HG03521 (cell line): ENCODE results near the gene ATP5MC2.
A peak's percentile ranks its signal among the peaks of the same experiment; 100 is the strongest.
"Not testable (repeated sequence)": the region's sequence is repeated elsewhere in the genome, so short reads cannot be mapped to it uniquely, and the experiment has no call there.

ENCODE experiments used
- ATAC-seq: cut with Tn5 transposase; IDR thresholded peaks from one replicate; pipeline ENCODE4 v1.9.1; 2021; ENCODE audit warnings: mild to moderate bottlenecking, moderate library complexity; ENCODE audit not compliant: unreplicated experiment

The ATP5MC2 gene

GRCh38 chr12:53675701-53676607, at the start of gene ATP5MC2:
Gene ATP5MC2 (minus strand): TSS chr12:53676083. CDS start chr12:53672614, 3,469 bp downstream.
- ATAC-seq = peak; percentile 97

- ATAC-seq = no peak
Observed at GRCh38 chr12:53722450-53723041, 46.7 kb upstream of the ATP5MC2 start.

DNA sequence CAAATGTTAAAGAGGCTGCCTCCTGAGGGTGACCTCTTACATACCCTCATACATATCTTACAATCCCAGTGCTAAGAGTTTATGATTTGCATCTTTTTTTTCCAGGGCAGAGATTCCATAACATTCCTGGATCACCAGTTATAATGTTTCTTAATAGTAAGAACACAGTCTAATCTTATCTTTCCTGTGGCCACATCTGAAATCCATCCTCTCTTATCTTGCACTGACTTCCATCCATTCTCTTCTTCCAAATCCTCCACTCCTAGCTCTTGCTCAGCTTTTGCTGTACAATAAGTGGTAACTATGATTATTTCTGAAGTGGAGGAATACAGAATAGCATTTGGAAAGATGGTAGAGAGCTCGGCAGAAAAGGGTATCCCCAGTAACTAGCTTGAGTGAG, 45.1 kb upstream of the ATP5MC2 start:
- ATAC-seq = no peak

DNA sequence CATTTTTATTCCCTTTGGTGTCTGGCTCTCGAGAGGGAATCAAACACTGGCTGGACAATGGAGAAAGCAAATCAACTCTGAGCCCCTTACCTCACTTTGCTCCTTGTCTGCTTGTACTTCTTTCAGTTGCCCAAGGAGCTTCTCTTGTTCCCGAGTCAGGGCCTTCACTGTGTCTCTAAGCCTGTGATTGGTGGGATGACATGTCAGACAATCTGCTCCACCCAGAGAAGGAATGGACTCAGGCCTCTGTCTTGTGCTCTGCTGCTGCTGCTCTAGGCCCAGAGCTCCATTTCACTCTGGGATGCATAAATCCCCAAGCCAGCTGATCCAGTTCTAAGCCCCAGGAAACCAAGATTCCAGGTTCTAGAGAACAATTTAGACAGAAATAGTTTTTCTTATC, 43.8 kb upstream of the ATP5MC2 start:
- ATAC-seq = no peak

GRCh38 chr12:53718567-53718966, 42.7 kb upstream of the ATP5MC2 start:
- ATAC-seq = not testable (repeated sequence)

- no peak for ATAC-seq
Observed at GRCh38 chr12:53717319-53717718, 41.4 kb upstream of the ATP5MC2 start.

DNA sequence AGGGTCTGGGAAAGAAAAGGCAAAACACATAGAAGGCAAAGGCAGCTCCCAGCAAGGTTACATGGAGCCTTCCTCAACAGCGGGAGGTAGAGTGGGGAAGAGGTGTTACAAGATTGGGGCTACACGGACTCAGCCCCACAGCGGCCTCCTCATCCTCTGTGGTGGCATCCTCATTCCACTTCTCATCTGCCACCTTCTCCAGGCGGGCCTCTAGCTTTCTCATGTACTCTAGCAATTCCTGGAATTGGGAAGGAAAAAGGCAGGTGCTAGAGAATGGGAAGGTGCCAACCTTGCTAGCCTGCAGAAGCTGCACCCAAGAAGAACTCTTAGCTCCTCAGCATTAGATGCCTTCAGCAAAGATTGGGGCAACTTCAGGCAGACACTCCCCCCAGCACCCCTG, 38.1 kb upstream of the ATP5MC2 start:
- ATAC-seq = no peak

DNA sequence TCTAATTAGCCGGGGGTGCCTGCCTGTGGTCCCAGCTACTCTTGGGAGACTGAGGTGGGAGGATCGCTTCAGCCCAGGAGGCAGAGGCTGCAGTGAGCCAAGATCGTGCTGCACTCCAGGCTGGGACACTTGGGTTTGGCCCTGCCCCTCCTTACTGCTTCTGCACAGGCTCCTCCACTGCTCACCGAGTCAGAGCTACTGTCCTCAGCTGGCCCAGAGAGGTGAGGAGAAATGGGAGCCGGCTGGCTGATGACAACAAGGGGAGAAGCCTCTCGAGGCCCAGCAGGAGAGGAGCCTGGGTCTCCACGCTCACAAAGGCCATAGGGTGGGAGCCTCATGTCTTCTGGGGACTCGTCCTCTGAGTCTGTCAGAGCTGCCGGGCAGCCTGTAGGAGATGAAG, 37.6 kb upstream of the ATP5MC2 start:
- no peak for ATAC-seq

DNA sequence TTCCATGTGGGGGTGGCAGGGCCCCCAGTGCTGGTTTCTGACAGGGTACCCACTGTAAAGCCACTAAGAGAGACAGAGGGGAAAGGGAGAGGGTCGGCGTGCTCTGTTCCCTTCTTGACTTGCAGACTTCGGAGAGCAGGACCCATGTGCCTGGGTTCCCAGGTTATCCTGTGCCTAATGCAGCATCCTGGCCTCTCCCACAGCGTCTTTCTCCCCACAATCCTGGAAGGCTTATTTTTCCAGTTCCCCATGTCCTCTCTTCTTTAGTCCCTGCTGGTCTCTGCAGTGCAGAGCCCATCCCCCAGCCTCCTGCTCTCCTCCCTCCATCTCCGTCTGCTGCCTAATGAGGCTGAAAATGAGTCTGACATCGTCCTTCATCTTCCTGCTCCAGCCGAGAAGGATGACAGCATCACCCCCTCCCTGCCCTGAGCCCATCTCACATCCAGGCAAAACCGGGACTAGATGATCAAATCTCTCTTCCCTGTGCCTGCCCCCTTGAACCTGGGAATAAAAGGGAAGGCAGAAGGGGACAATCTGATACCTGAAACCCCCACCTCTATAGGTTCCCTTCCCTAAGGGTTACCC, 36.3 kb upstream of the ATP5MC2 start:
- ATAC-seq = no peak

GRCh38 chr12:53710091-53710490, 34.2 kb upstream of the ATP5MC2 start:
- no peak for ATAC-seq

- no peak for ATAC-seq
Observed at GRCh38 chr12:53709671-53710070, 33.8 kb upstream of the ATP5MC2 start.

DNA sequence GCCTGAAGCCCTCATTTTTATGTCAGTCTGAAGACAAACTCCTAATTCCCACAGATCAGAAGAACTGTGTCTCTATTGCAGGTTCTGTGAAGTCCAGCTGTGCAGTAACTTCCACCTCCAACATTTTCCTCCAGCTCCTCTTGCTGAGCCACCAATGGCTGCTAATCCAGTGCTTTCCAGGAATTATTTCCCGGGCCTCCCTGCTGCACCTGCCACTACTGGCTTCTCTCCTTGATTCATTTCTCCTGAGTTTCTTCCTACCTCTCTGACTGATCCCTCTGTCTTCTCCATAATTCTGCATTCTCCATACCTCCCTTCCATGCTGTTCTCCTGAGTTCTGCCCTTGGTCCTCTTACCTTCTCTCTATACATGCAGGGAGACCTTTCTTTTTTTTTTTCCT, 30.2 kb upstream of the ATP5MC2 start:
- no peak for ATAC-seq

DNA sequence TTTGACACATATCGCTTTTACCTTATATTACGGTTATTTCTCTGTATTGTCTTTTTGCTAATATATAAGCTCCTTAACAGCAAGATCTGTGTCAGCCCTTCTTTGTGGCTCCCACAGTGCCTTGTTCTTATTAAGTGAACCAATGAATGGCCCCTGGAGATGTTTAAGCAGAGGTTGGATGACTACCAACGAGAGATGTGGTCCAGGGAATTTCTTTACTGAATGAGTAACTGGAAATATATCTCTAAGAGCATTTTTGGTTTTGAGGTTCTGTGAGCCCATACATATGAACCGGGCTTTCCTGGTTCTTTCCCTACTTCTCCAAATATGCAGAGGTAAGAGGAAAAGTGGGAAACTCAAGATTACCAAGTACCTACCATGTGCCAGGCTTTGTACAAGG, 27.9 kb upstream of the ATP5MC2 start:
- ATAC-seq = no peak

- ATAC-seq = no peak
Observed at GRCh38 chr12:53701518-53702264, 25.8 kb upstream of the ATP5MC2 start.

- no peak for ATAC-seq
Observed at GRCh38 chr12:53700567-53700966, 24.7 kb upstream of the ATP5MC2 start.

GRCh38 chr12:53699678-53700025, 23.8 kb upstream of the ATP5MC2 start:
- ATAC-seq = no peak

GRCh38 chr12:53698948-53699677, 23.2 kb upstream of the ATP5MC2 start:
- no peak for ATAC-seq

GRCh38 chr12:53696655-53697331, 20.9 kb upstream of the ATP5MC2 start:
- no peak for ATAC-seq

DNA sequence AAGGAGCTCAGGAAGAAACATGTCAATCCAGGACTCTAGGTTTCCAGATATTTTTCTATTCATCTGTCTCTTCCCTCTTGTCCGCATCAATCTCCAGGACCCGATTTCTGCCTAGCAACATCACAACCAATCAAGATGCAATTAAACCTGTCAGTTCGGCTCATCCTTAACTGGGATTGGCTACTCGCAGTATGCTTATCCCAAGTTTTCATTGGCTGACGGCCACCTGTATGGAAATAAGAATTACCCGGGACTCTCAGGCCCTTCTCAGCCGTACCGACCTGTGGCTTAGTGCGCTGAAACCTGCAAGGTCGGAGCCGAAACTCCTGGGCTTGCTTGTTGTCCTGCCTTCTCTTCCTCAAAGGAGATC, 20.4 kb upstream of the ATP5MC2 start:
- ATAC-seq = no peak
